GM23248 (cell line): ENCODE measurements around the gene OR5K4. TPM values are rescaled to one million over a fixed set of nuclear protein-coding genes. Genes with fewer than 3 reads are reported as not detected.

Experiments
- DNase-seq: peaks from one replicate; pipeline ENCODE4 v3.0.0-alpha.2; 2015
- H2AFZ ChIP-seq: fragments of 200-600 bp; sonication (generic); 2 replicates; pipeline ENCODE4 v1.6.1; 2016; ENCODE audit warnings: antibody characterized with exemption
- H3F3A ChIP-seq: fragments of 200-600 bp; sonication (generic); 2 replicates; pipeline ENCODE4 v1.6.1; 2016; ENCODE audit warnings: mild to moderate bottlenecking, antibody characterized with exemption, mixed run types; ENCODE audit not compliant: insufficient read depth
- H3K27ac ChIP-seq: fragments of 200-600 bp; sonication (generic); 2 replicates; pipeline ENCODE4 v1.5.1; 2016; ENCODE audit warnings: mild to moderate bottlenecking
- H3K27me3 ChIP-seq: fragments of 200-600 bp; sonication (generic); replicated peaks from 2 replicates; pipeline ENCODE4 v1.6.1; 2016; ENCODE audit warnings: mild to moderate bottlenecking; ENCODE audit not compliant: insufficient read depth
- H3K36me3 ChIP-seq: fragments of 200-600 bp; sonication (generic); 2 replicates; pipeline ENCODE4 v1.6.1; 2016; ENCODE audit warnings: low read depth, mild to moderate bottlenecking
- H3K4me1 ChIP-seq: fragments of 200-600 bp; sonication (generic); 2 replicates; pipeline ENCODE4 v1.6.1; 2016; ENCODE audit warnings: mild to moderate bottlenecking; ENCODE audit not compliant: insufficient read depth
- H3K4me2 ChIP-seq: fragments of 200-600 bp; sonication (generic); one replicate; pipeline ENCODE4 v1.6.1; 2016; ENCODE audit warnings: mild to moderate bottlenecking; ENCODE audit not compliant: unreplicated experiment
- H3K4me3 ChIP-seq: fragments of 200-600 bp; sonication (generic); 2 replicates; pipeline ENCODE4 v1.5.1; 2016; ENCODE audit warnings: mild to moderate bottlenecking
- H3K79me2 ChIP-seq: fragments of 200-600 bp; sonication (generic); 2 replicates; pipeline ENCODE4 v1.6.1; 2016; ENCODE audit warnings: mild to moderate bottlenecking; ENCODE audit not compliant: insufficient read depth
- H3K9ac ChIP-seq: fragments of 200-600 bp; sonication (generic); 2 replicates; pipeline ENCODE4 v1.6.1; 2016; ENCODE audit warnings: mild to moderate bottlenecking
- H3K9me2 ChIP-seq: fragments of 200-600 bp; sonication (generic); 2 replicates; pipeline ENCODE4 v1.6.1; 2016; ENCODE audit warnings: mixed run types, mild to moderate bottlenecking, moderate library complexity; ENCODE audit not compliant: insufficient read depth
- H3K9me3 ChIP-seq: fragments of 200-600 bp; sonication (generic); one replicate; pipeline ENCODE4 v1.6.1; 2017; ENCODE audit warnings: low read depth
- H4K20me1 ChIP-seq: fragments of 200-600 bp; sonication (generic); 2 replicates; pipeline ENCODE4 v1.6.0; 2016; ENCODE audit not compliant: insufficient read depth
- EZH2 ChIP-seq: fragments of 200-600 bp; sonication (generic); IDR thresholded peaks from 2 replicates; pipeline ENCODE4 v1.6.1; 2018; ENCODE audit warnings: antibody characterized with exemption, mild to moderate bottlenecking; ENCODE audit not compliant: insufficient read depth, poor library complexity, severe bottlenecking
- EZH2phosphoT487 ChIP-seq: fragments of 200-600 bp; sonication (generic); IDR thresholded peaks from 2 replicates; pipeline ENCODE4 v1.6.1; 2018; ENCODE audit warnings: antibody characterized with exemption, moderate library complexity, mild to moderate bottlenecking, low read depth; ENCODE audit not compliant: insufficient read depth
- WGBS, 2 experiments: methylation state at CpG; one replicate each; pipeline ENCODE4 v1.1.6; 2015 to 2017; ENCODE audit warnings: low lambda C conversion rate in 2 of 2, low coverage in 1 of 2; ENCODE audit errors: missing lambda C conversion rate in 2 of 2; 5-methylcytosine and 5-hydroxymethylcytosine counted together
- in situ Hi-C: fragments of 300-500 bp; cut with MboI; formaldehyde crosslinking; loops from 2 replicates; pipeline ENCODE4 v1.15.0; 2020
- polyA plus RNA-seq: library from polyadenylated mRNA; unstranded; fragments of >200 nt; fragmentation: Nextera tagmentation; extraction: Ambion mirVana; gene quantifications from 2 replicates; pipeline ENCODE4 v1.2.1, GENCODE V29; 2016
- total RNA-seq: library from RNA; depleted of rRNA; stranded (reverse); fragments of >200 nt; shearing (Covaris generic); gene quantifications from 2 replicates; pipeline ENCODE4 v1.2.3, GENCODE V29; 2014

The OR5K4 gene
- total and polyA plus RNA-seq, 2 experiments from 2014 or later: not detected

DNA sequence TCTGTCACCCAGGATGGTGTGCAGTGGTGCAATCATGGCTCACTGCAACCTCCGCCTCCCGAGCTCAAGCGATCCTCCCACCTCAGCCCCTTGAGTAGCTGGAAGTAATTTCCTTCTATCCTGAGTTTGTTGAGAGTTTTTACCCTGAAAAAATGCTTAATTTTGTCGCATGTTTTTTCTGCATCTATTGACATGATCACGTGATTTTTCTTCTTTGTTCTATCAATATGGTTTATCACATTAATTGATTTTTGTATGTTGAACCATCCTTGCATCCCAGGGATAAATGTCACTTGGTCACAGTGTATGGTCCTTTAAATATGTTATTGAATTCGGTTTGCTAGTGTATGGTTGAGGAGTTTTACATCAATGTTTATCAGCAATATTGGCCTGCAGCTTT lies 11.9 kb upstream of the OR5K4 start:
- no peaks in the 10 kb centered on the region for H3K9me3 ChIP-seq
- H3K27me3 ChIP-seq: peaks cover 4% of the 10 kb centered on the region; the same call in 1 of the 2 replicates
- TF ChIP-seq EZH2phosphoT487: no peak
- no peak for TF ChIP-seq EZH2
- H3K4me2 ChIP-seq: no peak overlapping the region
- H3K27ac ChIP-seq: no peak overlapping the region
- H2AFZ ChIP-seq: no peak overlapping the region
- no peaks in the 10 kb centered on the region for H3K4me1 ChIP-seq
- no peaks in the 10 kb centered on the region for H3K79me2 ChIP-seq
- no peak overlapping the region for H3K4me3 ChIP-seq
- no peak for DNase-seq
- H4K20me1 ChIP-seq: no peaks in the 10 kb centered on the region
- WGBS, 2 experiments: 31 to 32% methylated on average over 6 of the region's 6 CpGs
- no peak overlapping the region for H3K9ac ChIP-seq
- in situ Hi-C loops: loop anchor here (25.0 kb wide), 1 partner anchor 554 kb away; no protein-coding TSS in a partner anchor
- H3K36me3 ChIP-seq: no peaks in the 10 kb centered on the region
- no peaks in the 10 kb centered on the region for H3K9me2 ChIP-seq
- no peaks in the 10 kb centered on the region for H3F3A ChIP-seq

DNA sequence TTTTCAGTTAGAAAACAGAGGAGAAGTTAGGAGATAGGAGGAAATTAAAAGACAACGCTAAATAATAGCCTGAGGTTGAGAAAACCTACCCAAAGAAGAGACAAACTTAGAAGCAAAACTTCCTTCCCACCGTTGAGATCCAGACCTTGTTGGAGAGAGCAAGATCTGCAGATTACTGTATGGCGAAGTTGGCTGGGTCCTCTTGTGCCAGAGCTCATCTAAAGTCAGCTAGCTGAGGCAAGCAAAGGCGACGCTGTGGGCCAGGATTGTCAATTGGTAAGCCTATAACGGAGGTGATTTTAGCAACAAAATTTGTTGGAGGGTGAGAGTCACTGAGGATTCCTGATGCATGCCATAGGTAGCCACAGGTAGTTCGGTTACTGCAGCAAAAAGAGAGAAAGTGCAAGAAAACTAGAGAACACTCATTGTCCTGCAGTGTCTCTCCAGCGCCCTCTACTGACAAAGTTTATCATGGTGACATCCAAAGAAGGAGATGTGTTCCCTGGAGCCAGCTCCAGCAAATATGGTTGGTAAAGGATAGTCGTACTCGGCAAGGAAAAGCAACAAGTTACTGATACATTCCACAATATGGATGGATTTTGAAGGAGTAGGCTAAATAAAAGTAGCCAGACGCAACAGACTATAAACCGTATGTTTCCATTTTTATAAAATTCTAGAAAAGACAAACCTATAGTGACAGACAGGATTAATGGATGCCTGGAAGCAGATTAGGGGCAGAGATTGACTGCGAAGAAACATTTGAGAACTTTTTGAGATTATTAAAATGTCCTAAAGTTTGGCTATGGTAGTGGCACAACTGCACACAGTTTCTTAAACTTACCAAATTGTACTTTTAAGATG lies 9.8 kb upstream of the OR5K4 start:
- in situ Hi-C loops: loop anchor here (25.0 kb wide), 1 partner anchor 557 kb away; no protein-coding TSS in a partner anchor
- no peaks in the 10 kb centered on the region for H3K4me1 ChIP-seq
- no peak for TF ChIP-seq EZH2
- TF ChIP-seq EZH2phosphoT487: no peak
- H3K4me3 ChIP-seq: no peak overlapping the region
- H3K79me2 ChIP-seq: no peaks in the 10 kb centered on the region
- no peaks in the 10 kb centered on the region for H3K9me2 ChIP-seq
- H3K4me2 ChIP-seq: no peak overlapping the region
- no peak overlapping the region for H3K27ac ChIP-seq
- H3F3A ChIP-seq: no peaks in the 10 kb centered on the region
- DNase-seq: peak; percentile 53
- no peaks in the 10 kb centered on the region for H3K36me3 ChIP-seq
- WGBS, 2 experiments: 34 to 40% methylated on average over 13 of the region's 13 CpGs
- no peak overlapping the region for H2AFZ ChIP-seq
- H4K20me1 ChIP-seq: no peaks in the 10 kb centered on the region
- no peaks in the 10 kb centered on the region for H3K9me3 ChIP-seq
- H3K9ac ChIP-seq: no peak overlapping the region
- peaks cover 4% of the 10 kb centered on the region; the same call in 1 of the 2 replicates for H3K27me3 ChIP-seq

DNA sequence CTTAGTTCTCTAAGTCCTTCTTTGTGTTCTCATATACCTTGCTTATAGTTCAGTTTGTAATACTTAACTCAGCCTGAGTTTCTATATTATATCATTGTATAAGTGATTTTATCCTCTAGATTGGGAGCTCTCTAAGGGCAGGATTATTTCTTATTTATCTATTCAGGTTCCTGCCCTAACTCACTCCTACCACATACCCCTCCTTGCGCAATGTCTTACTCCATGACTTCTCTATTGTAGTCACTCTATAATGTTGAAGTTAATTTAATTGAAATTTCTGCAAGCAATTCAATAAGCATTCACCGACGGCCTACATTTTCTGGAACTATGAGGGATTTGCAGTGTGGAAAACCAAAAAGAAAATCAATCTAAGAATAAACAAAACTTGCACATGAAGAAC lies 3.6 kb upstream of the OR5K4 start:
- H4K20me1 ChIP-seq: no peaks in the 10 kb centered on the region
- no peak overlapping the region for H3K4me3 ChIP-seq
- 34 to 41% methylated on average over 3 of the region's 3 CpGs for WGBS, 2 experiments
- no peak for DNase-seq
- H2AFZ ChIP-seq: no peak overlapping the region
- H3K4me1 ChIP-seq: no peaks in the 10 kb centered on the region
- H3K9me2 ChIP-seq: no peaks in the 10 kb centered on the region
- no peaks in the 10 kb centered on the region for H3K9me3 ChIP-seq
- H3K27ac ChIP-seq: no peak overlapping the region
- H3K79me2 ChIP-seq: no peaks in the 10 kb centered on the region
- no peaks in the 10 kb centered on the region for H3F3A ChIP-seq
- no peak overlapping the region for H3K4me2 ChIP-seq
- TF ChIP-seq EZH2phosphoT487 (no peak), EZH2 (no peak)
- H3K36me3 ChIP-seq: no peaks in the 10 kb centered on the region
- in situ Hi-C loops: no loop called here
- no peak overlapping the region for H3K9ac ChIP-seq
- peaks cover 4% of the 10 kb centered on the region; the same call in 1 of the 2 replicates for H3K27me3 ChIP-seq

DNA sequence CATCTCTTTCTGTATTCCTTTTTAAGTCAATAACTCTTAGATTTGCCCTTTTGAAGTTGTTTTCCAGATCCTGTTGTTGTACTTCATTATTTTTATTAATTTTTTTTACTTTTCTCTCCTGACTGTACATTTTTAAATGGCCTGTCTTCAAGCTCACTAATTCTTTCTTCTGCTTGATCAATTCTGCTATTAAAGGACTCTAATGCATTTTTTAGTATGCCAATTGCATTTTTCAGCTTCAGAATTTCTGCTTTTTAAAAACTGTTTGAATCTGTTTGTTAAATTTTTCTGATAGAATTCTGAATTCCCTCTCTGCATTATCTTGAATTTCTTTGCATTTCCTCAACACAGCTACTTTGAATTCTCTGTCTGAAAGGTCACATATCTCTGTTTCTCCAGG lies 5.6 kb downstream of the OR5K4 start:
- in situ Hi-C loops: no loop called here

More for the DNA sequence above, 5.6 kb downstream of the OR5K4 start:
- Histone ChIP-seq H3K36me3 (no peaks in the 10 kb centered on the region), H3K4me1 (no peaks in the 10 kb centered on the region), H4K20me1 (no peaks in the 10 kb centered on the region), H2AFZ (no peak overlapping the region), H3K27me3 (no peaks in the 10 kb centered on the region), H3F3A (no peaks in the 10 kb centered on the region), H3K4me3 (no peak overlapping the region), H3K9me3 (no peaks in the 10 kb centered on the region), H3K27ac (no peak overlapping the region), H3K79me2 (no peaks in the 10 kb centered on the region), H3K9ac (no peak overlapping the region), H3K4me2 (no peak overlapping the region), H3K9me2 (no peaks in the 10 kb centered on the region)
- no peak for DNase-seq
- no peak for TF ChIP-seq EZH2phosphoT487
- TF ChIP-seq EZH2: no peak
